CD4-positive, alpha-beta T cell (primary cell): ENCODE results near the gene ABCA5. TPM values are rescaled to one million over a fixed set of nuclear protein-coding genes. Genes with fewer than 3 reads are reported as not detected.

ENCODE experiments used
- ATAC-seq: fragments of 200-7000 bp; cut with Tn5 transposase; one replicate; pipeline ENCODE4 v1.10.0; 2022; ENCODE audit warnings: mild to moderate bottlenecking; ENCODE audit not compliant: poor library complexity
- CTCF ChIA-PET: fragments of 350-600 bp; sonication (Branson Sonifier 250); formaldehyde crosslinking; loops from one replicate; lab custom pipeline; 2021; ENCODE audit warnings: antibody characterized with exemption, inconsistent platforms; lab: Charles Lee
- POLR2A ChIA-PET: fragments of 350-600 bp; sonication (Branson Sonifier 250); formaldehyde crosslinking; loops from one replicate; lab custom pipeline; 2021; ENCODE audit warnings: antibody characterized with exemption, inconsistent platforms; lab: Charles Lee
- DNase-seq, 14 experiments: peaks; one replicate each; pipeline ENCODE4 v3.0.0-alpha.2; 2013 to 2020; ENCODE audit warnings: mixed read lengths in 2 of 14
- H3K27ac ChIP-seq, 2 donors: one replicate each; pipeline versions ENCODE4 v1.5.1 to v1.7.0; 2013; ENCODE audit warnings: low read length in 2 of 2, low read depth in 1 of 2, mild to moderate bottlenecking in 1 of 2
- H3K27me3 ChIP-seq, 2 experiments: 1 replicate in 1 of 2; 2 replicates in 1 of 2; pipeline versions ENCODE4 v1.6.1 to v1.7.0; 2013; ENCODE audit warnings: low read length in 2 of 2, control low read depth in 1 of 2, mild to moderate bottlenecking in 1 of 2, moderate library complexity in 1 of 2; ENCODE audit not compliant: insufficient read depth in 2 of 2, control insufficient read depth in 1 of 2
- H3K36me3 ChIP-seq: one replicate; pipeline ENCODE4 v1.6.1; 2013; ENCODE audit warnings: low read length, control low read depth; ENCODE audit not compliant: insufficient read depth
- H3K4me1 ChIP-seq: one replicate; pipeline ENCODE4 v1.6.1; 2013; ENCODE audit warnings: low read length, control low read depth; ENCODE audit not compliant: insufficient read depth
- H3K4me3 ChIP-seq: one replicate; pipeline ENCODE4 v1.5.1; 2013; ENCODE audit warnings: mild to moderate bottlenecking, low read length, moderate library complexity
- H3K9me3 ChIP-seq, 2 experiments: 1 replicate in 1 of 2; 2 replicates in 1 of 2; pipeline versions ENCODE4 v1.6.1 to v1.7.0; 2013; ENCODE audit warnings: low read length in 2 of 2, mild to moderate bottlenecking in 2 of 2, control low read depth in 1 of 2, moderate library complexity in 1 of 2; ENCODE audit not compliant: control insufficient read depth in 1 of 2, insufficient read depth in 1 of 2
- H3K27ac Mint-ChIP-seq: one replicate; pipeline ENCODE4 v1.8.0; 2020; ENCODE audit warnings: mixed read lengths
- H3K27me3 Mint-ChIP-seq: one replicate; pipeline ENCODE4 v1.8.0; 2021; ENCODE audit warnings: mixed read lengths
- H3K36me3 Mint-ChIP-seq: one replicate; pipeline ENCODE4 v1.8.0; 2021; ENCODE audit warnings: low read depth, mixed read lengths
- H3K4me1 Mint-ChIP-seq: one replicate; pipeline ENCODE4 v1.8.0; 2021; ENCODE audit warnings: low read depth, mixed read lengths
- H3K4me3 Mint-ChIP-seq: one replicate; pipeline ENCODE4 v1.8.0; 2020; ENCODE audit warnings: mild to moderate bottlenecking, mixed read lengths
- H3K9me3 Mint-ChIP-seq: one replicate; pipeline ENCODE4 v1.8.0; 2020; ENCODE audit warnings: mixed read lengths
- CTCF ChIP-seq: fragments of 200-600 bp; IDR thresholded peaks from one replicate; pipeline ENCODE4 v1.8.0; 2022; ENCODE audit warnings: antibody characterized with exemption, mild to moderate bottlenecking
- intact Hi-C, 2 experiments: fragments of 100-400 bp; cut with DNase I in 1 of 2; cut with micrococcal nuclease in 1 of 2; formaldehyde crosslinking; loops; one replicate each; pipeline versions ENCODE4 v1.15.1 to v1.9.0; 2023 to 2025; cut with DNase I, micrococcal nuclease
- total RNA-seq, 174 experiments: library from RNA in 2 of 174; stranded (reverse) in 2 of 174; gene quantifications; one replicate each; pipeline ENCODE4 v1.2.3 and lab custom pipeline; 2021 to 2026

ABCA5 gene
- total RNA-seq, 2 experiments from 2014 or later = 33.4 to 34.9 TPM

GRCh38 chr17:69356625-69357024, 29.7 kb upstream of the ABCA5 start:
- H3K27ac Mint-ChIP-seq = no peak overlapping the region
- DNase-seq = no peak

GRCh38 chr17:69350911-69351310, 24.0 kb upstream of the ABCA5 start:
- no peak for ATAC-seq
- Histone ChIP-seq H3K4me3 (no peak overlapping the region), H3K27ac (no peak overlapping the region), H3K36me3 (no peaks in the 10 kb centered on the region), H3K27me3 (no peaks in the 10 kb centered on the region), H3K9me3 (no peaks in the 10 kb centered on the region), H3K4me1 (no peaks in the 10 kb centered on the region)
- peaks cover 19% of the 10 kb centered on the region for H3K27me3 Mint-ChIP-seq
- H3K36me3 Mint-ChIP-seq = no peaks in the 10 kb centered on the region
- no peaks in the 10 kb centered on the region for H3K4me1 Mint-ChIP-seq
- no peak overlapping the region for H3K27ac Mint-ChIP-seq
- H3K9me3 Mint-ChIP-seq = no peaks in the 10 kb centered on the region
- CTCF ChIA-PET = no interaction called here
- intact Hi-C loops = no loop called here
- DNase-seq = no peak
- no peak for TF ChIP-seq CTCF
- POLR2A ChIA-PET = no interaction called here
- no peak overlapping the region for H3K4me3 Mint-ChIP-seq

More at GRCh38 chr17:69356625-69357024, 29.7 kb upstream of the ABCA5 start:
- no peak for TF ChIP-seq CTCF
- H3K27me3 ChIP-seq = no peaks in the 10 kb centered on the region
- Mint-ChIP-seq H3K4me1 (no peaks in the 10 kb centered on the region), H3K27me3 (peaks cover 12% of the 10 kb centered on the region), H3K4me3 (no peak overlapping the region), H3K36me3 (no peaks in the 10 kb centered on the region), H3K9me3 (no peaks in the 10 kb centered on the region)
- H3K27ac ChIP-seq = no peak overlapping the region
- CTCF ChIA-PET = no interaction called here
- POLR2A ChIA-PET = no interaction called here
- H3K9me3 ChIP-seq = no peaks in the 10 kb centered on the region
- ATAC-seq = no peak
- no peaks in the 10 kb centered on the region for H3K4me1 ChIP-seq
- H3K4me3 ChIP-seq = no peak overlapping the region
- intact Hi-C loops = no loop called here
- H3K36me3 ChIP-seq = no peaks in the 10 kb centered on the region

DNA sequence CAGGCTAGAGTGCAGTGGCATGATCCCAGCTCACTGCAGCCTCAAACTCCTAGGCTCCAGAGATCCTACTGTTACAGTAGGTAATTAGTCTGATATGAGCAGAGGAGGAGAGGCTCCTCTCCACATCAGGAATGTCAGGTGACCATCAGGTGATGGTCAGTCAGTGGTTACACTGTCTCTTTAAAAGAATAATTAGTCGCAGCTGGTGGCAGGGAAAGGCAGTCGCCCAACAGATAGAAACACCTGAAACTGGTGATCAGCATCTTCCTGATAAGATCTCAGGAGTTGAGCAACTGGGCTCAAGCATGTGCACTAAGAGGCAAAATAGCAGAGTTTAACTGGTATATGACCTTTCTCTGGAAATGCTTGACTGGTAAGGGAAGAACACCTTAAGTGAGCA, 21.5 kb upstream of the ABCA5 start:
- Histone ChIP-seq H3K4me1 (no peaks in the 10 kb centered on the region), H3K9me3 (no peaks in the 10 kb centered on the region), H3K27me3 (peaks cover 0 to 2% of the 10 kb centered on the region in 2 experiments), H3K4me3 (no peak overlapping the region), H3K27ac (no peak overlapping the region), H3K36me3 (no peaks in the 10 kb centered on the region)
- DNase-seq (no peak), ATAC-seq (no peak)
- Mint-ChIP-seq H3K27ac (no peak overlapping the region), H3K9me3 (no peaks in the 10 kb centered on the region), H3K27me3 (peaks cover 18% of the 10 kb centered on the region), H3K36me3 (no peaks in the 10 kb centered on the region), H3K4me1 (no peaks in the 10 kb centered on the region), H3K4me3 (no peak overlapping the region)
- no peak for TF ChIP-seq CTCF
- intact Hi-C loops = no loop called here
- CTCF ChIA-PET = no interaction called here
- POLR2A ChIA-PET = no interaction called here
